ENCODE data around the gene NPHP4. TPM values are rescaled to one million over a fixed set of nuclear protein-coding genes. Genes with fewer than 3 reads are reported as not detected.

Gene NPHP4
- polyA plus RNA-seq, 1 of the 3 experiments (the other 2 are of a cell fraction): 7.0 TPM

DNA sequence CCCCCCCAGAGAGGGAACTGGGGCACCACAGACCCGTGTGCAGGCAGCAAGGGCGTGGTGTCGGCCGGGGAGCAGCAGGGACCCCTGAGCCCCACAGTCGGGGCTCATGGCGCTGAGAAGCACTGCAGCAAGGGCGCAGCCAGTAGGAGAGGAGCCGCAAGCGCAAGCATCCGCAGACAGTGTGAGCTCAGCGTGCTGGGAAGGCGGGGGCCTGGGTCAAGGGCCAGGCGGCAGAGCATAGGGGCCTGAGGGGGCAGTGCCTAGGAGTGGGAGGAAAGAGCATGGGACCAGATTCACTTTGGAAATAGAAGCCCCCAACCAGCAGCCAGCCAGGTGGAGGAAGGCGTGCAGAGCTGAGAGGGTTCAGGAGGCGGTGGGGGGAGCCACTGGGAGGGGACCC lies 46.8 kb upstream of the NPHP4 start (continued):
- TF ChIP-seq CHD2 (IDR thresholded peaks at IDR 0.05; ENCODE audit: low read length, partially characterized antibody) (no peak), RXRA (IDR thresholded peaks at IDR 0.05; ENCODE audit: borderline replicate concordance, low read depth) (no peak), FOSL2 (IDR thresholded peaks at IDR 0.05; ENCODE audit: borderline replicate concordance, low read depth) (no peak), RCOR1 (IDR thresholded peaks at IDR 0.05; ENCODE audit: low read length) (no peak), GATA2 (CRISPR knock-in tag; IDR thresholded peaks at IDR 0.05) (no peak)
- TF ChIP-seq, protein P1, sequence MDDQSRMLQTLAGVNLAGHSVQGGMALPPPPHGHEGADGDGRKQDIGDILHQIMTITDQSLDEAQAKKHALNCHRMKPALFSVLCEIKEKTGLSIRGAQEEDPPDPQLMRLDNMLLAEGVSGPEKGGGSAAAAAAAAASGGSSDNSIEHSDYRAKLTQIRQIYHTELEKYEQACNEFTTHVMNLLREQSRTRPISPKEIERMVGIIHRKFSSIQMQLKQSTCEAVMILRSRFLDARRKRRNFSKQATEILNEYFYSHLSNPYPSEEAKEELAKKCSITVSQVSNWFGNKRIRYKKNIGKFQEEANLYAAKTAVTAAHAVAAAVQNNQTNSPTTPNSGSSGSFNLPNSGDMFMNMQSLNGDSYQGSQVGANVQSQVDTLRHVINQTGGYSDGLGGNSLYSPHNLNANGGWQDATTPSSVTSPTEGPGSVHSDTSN (IDR thresholded peaks at IDR 0.05): no peak

DNA sequence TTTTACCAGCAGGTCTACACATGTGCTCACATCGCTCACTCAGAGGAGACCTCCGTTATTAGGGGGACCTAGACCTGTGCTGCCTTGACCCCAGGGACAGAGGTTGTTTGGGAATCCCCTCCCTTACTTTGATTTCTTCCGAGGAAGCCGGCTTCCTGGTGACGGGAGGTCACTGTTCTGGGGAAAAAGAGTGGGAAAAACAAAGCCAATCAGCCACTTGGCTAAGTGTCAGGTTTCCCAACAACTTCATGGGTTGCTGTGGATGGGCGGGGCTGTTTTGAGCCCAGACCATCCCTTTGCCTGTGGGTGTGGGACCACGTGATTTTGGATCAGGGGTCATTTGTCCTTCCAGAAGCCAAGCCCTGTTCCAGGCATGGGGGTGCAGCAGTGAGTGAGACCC lies 46.4 kb upstream of the NPHP4 start:
- ChIA-PET CTCF (no interaction called here), POLR2A (no interaction called here)
- Histone ChIP-seq H3K9me3 (no peaks in the 10 kb centered on the region), H3K27ac (ENCODE audit: low read depth in 2 of 2, low read length in 1 of 2) (no peak overlapping the region), H2AFZ (ENCODE audit: low read depth) (no peak overlapping the region), H3K27me3 (ENCODE audit: insufficient read depth) (no peaks in the 10 kb centered on the region), H3K79me2 (ENCODE audit: insufficient read depth) (no peaks in the 10 kb centered on the region), H3F3A (replicated peaks; ENCODE audit: insufficient read depth) (no peaks in the 10 kb centered on the region), H3K4me1 (ENCODE audit: control insufficient read depth in 1 of 2, insufficient read depth in 2 of 2, low read depth in 1 of 2, low read length in 1 of 2) (peaks cover 5 to 30% of the 10 kb centered on the region in 2 experiments; a peak in 1 of 4 replicates), H3K36me3 (replicated peaks in 1 of 2; ENCODE audit: control insufficient read depth in 1 of 2, insufficient read depth in 2 of 2, low read length in 1 of 2) (no peaks in the 10 kb centered on the region), H3K4me3 (ENCODE audit: low read depth in 2 of 2, low read length in 1 of 2) (no peak overlapping the region), H3K9me2 (no peaks in the 10 kb centered on the region), H3K9ac (no peak overlapping the region), H4K20me1 (ENCODE audit: insufficient read depth) (no peaks in the 10 kb centered on the region), H3K4me2 (no peak overlapping the region)
- no peak for TF ChIP-seq CHD2 (IDR thresholded peaks at IDR 0.05; ENCODE audit: low read length, partially characterized antibody)
- TF ChIP-seq EZH2phosphoT487 (IDR thresholded peaks at IDR 0.05; ENCODE audit: borderline replicate concordance, low read depth): no peak
- TF ChIP-seq, protein P2, sequence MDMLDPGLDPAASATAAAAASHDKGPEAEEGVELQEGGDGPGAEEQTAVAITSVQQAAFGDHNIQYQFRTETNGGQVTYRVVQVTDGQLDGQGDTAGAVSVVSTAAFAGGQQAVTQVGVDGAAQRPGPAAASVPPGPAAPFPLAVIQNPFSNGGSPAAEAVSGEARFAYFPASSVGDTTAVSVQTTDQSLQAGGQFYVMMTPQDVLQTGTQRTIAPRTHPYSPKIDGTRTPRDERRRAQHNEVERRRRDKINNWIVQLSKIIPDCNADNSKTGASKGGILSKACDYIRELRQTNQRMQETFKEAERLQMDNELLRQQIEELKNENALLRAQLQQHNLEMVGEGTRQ (IDR thresholded peaks at IDR 0.05; ENCODE audit: borderline replicate concordance, low read depth, low read length): no peak
- TF ChIP-seq JUND (IDR thresholded peaks at IDR 0.05): no peak
- TF ChIP-seq, protein P3, sequence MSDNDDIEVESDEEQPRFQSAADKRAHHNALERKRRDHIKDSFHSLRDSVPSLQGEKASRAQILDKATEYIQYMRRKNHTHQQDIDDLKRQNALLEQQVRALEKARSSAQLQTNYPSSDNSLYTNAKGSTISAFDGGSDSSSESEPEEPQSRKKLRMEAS (IDR thresholded peaks at IDR 0.05; ENCODE audit: low read depth): no peak
- no peak for TF ChIP-seq GATA2 (CRISPR knock-in tag; IDR thresholded peaks at IDR 0.05)
- no peak for TF ChIP-seq RCOR1 (IDR thresholded peaks at IDR 0.05; ENCODE audit: low read length)
- TF ChIP-seq ELF1 (IDR thresholded peaks at IDR 0.05): no peak
- no peak for TF ChIP-seq IRF3 (IDR thresholded peaks at IDR 0.05; ENCODE audit: low read depth, low read length)
- no peak for TF ChIP-seq GABPA (IDR thresholded peaks at IDR 0.05; ENCODE audit: low read depth)
- TF ChIP-seq NFIC (IDR thresholded peaks at IDR 0.05; ENCODE audit: borderline replicate concordance): no peak
- TF ChIP-seq TCF12 (IDR thresholded peaks at IDR 0.05): no peak
- TF ChIP-seq EP300 (IDR thresholded peaks at IDR 0.05; ENCODE audit: borderline replicate concordance in 1 of 2, low read depth in 1 of 2, low read length in 1 of 2): no peak
- TF ChIP-seq RXRA (IDR thresholded peaks at IDR 0.05; ENCODE audit: borderline replicate concordance, low read depth): no peak
- no peak for TF ChIP-seq RAD21 (IDR thresholded peaks at IDR 0.05; ENCODE audit: low read length)
- TF ChIP-seq POLR2AphosphoS5 (IDR thresholded peaks at IDR 0.05; ENCODE audit: low read depth, low read length): no peak
- no peak for TF ChIP-seq FOXM1 (IDR thresholded peaks at IDR 0.05; ENCODE audit: low read depth)
- TF ChIP-seq REST (IDR thresholded peaks at IDR 0.05; ENCODE audit: low read depth, low read length): no peak
- TF ChIP-seq, protein P4, sequence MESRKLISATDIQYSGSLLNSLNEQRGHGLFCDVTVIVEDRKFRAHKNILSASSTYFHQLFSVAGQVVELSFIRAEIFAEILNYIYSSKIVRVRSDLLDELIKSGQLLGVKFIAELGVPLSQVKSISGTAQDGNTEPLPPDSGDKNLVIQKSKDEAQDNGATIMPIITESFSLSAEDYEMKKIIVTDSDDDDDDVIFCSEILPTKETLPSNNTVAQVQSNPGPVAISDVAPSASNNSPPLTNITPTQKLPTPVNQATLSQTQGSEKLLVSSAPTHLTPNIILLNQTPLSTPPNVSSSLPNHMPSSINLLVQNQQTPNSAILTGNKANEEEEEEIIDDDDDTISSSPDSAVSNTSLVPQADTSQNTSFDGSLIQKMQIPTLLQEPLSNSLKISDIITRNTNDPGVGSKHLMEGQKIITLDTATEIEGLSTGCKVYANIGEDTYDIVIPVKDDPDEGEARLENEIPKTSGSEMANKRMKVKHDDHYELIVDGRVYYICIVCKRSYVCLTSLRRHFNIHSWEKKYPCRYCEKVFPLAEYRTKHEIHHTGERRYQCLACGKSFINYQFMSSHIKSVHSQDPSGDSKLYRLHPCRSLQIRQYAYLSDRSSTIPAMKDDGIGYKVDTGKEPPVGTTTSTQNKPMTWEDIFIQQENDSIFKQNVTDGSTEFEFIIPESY (IDR thresholded peaks at IDR 0.05; ENCODE audit: borderline replicate concordance, low read depth): no peak
- TF ChIP-seq FOXJ3 (CRISPR knock-in tag; IDR thresholded peaks at IDR 0.05): no peak
- DNase-seq: no peak
- WGBS (ENCODE audit: low lambda C conversion rate): 68% methylated on average over 4 of the region's 7 CpGs
